GM10847 (cell line): ENCODE measurements around the gene CST3.

Source experiments
- POLR2A ChIP-seq: IDR thresholded peaks from 2 replicates; pipeline ENCODE4 v1.6.1; 2011; ENCODE audit not compliant: insufficient read length; ENCODE audit errors: extremely low read depth

The CST3 gene

GRCh38 chr20:23666698-23667097, 28.9 kb upstream of the CST3 start:
- no peak for TF ChIP-seq POLR2A

GRCh38 chr20:23666189-23666588, 28.4 kb upstream of the CST3 start:
- TF ChIP-seq POLR2A = no peak

GRCh38 chr20:23664954-23665353, 27.2 kb upstream of the CST3 start:
- no peak for TF ChIP-seq POLR2A

GRCh38 chr20:23663180-23663579, 25.4 kb upstream of the CST3 start:
- TF ChIP-seq POLR2A = no peak

GRCh38 chr20:23662276-23662870, 24.6 kb upstream of the CST3 start:
- no peak for TF ChIP-seq POLR2A

GRCh38 chr20:23661002-23661429, 23.3 kb upstream of the CST3 start:
- TF ChIP-seq POLR2A = no peak

- TF ChIP-seq POLR2A = no peak
Measured at GRCh38 chr20:23659989-23660837, 22.5 kb upstream of the CST3 start.

GRCh38 chr20:23658989-23659609, 21.3 kb upstream of the CST3 start:
- TF ChIP-seq POLR2A = no peak

- TF ChIP-seq POLR2A = no peak
Measured at GRCh38 chr20:23658336-23658735, 20.6 kb upstream of the CST3 start.

GRCh38 chr20:23657202-23657601, 19.4 kb upstream of the CST3 start:
- TF ChIP-seq POLR2A = no peak

- TF ChIP-seq POLR2A = no peak
Measured at GRCh38 chr20:23656372-23656771, 18.6 kb upstream of the CST3 start.

- TF ChIP-seq POLR2A = no peak
Measured at GRCh38 chr20:23655491-23656211, 17.9 kb upstream of the CST3 start.

- no peak for TF ChIP-seq POLR2A
Measured at GRCh38 chr20:23654717-23655116, 17.0 kb upstream of the CST3 start.

GRCh38 chr20:23654000-23654399, 16.2 kb upstream of the CST3 start:
- no peak for TF ChIP-seq POLR2A

- no peak for TF ChIP-seq POLR2A
Measured at GRCh38 chr20:23653400-23653938, 15.7 kb upstream of the CST3 start.

- no peak for TF ChIP-seq POLR2A
Measured at GRCh38 chr20:23652926-23653325, 15.2 kb upstream of the CST3 start.

- no peak for TF ChIP-seq POLR2A
Measured at GRCh38 chr20:23652371-23652770, 14.6 kb upstream of the CST3 start.
